Panc1 (cell line): Measurements from ENCODE around the gene PLAAT1. TPM values are rescaled to one million over a fixed set of nuclear protein-coding genes. Genes with fewer than 3 reads are reported as not detected.
A peak's percentile ranks its signal among the peaks of the same experiment; 100 is the strongest.

ENCODE experiments used
- ATAC-seq: fragments of 200-7000 bp; cut with Tn5 transposase; 2 replicates; pipeline ENCODE4 v1.9.1; 2020; ENCODE audit warnings: mild to moderate bottlenecking, moderate library complexity
- BruUV-seq: library from RNA; stranded (reverse); fragments of 400-500 nt; replicated peaks from 2 replicates; lab custom pipeline; 2021; lab: Mats Ljungman, UMichigan
- CTCF ChIA-PET: fragments of 300-600 bp; sonication (Branson Sonifier 250); formaldehyde crosslinking; loops from one replicate; lab custom pipeline; 2022; ENCODE audit warnings: antibody characterized with exemption; lab: Charles Lee
- POLR2A ChIA-PET: fragments of 300-600 bp; sonication (Branson Sonifier 250); formaldehyde crosslinking; loops from one replicate; lab custom pipeline; 2022; ENCODE audit warnings: antibody characterized with exemption; lab: Charles Lee
- DNase-seq: peaks from one replicate; pipeline ENCODE4 v3.0.0-alpha.2; 2010; ENCODE audit warnings: low read depth, low spot score
- H3K27ac ChIP-seq: 2 replicates; pipeline ENCODE4 v1.5.1; 2011; ENCODE audit warnings: mild to moderate bottlenecking, low read length, inconsistent platforms
- H3K27me3 ChIP-seq: fragments of 200-500 bp; sonication (Bioruptor generic); 2 replicates; pipeline ENCODE4 v1.6.0; 2014; ENCODE audit warnings: low read length, inconsistent platforms; ENCODE audit not compliant: control insufficient read depth, insufficient read depth
- H3K36me3 ChIP-seq: fragments of 200-500 bp; sonication (Bioruptor generic); 2 replicates; pipeline ENCODE4 v1.5.1; 2014; ENCODE audit warnings: inconsistent platforms, mild to moderate bottlenecking, low read length, moderate library complexity; ENCODE audit not compliant: control insufficient read depth, insufficient read depth
- H3K4me1 ChIP-seq: 2 replicates; pipeline ENCODE4 v1.5.1; 2011; ENCODE audit warnings: inconsistent platforms, mild to moderate bottlenecking, low read length, moderate library complexity; ENCODE audit not compliant: control insufficient read depth, insufficient read depth
- H3K4me3 ChIP-seq, 2 experiments: 2 replicates each; pipeline ENCODE4 v1.5.1; 2011 to 2012; ENCODE audit warnings: low read depth in 2 of 2, low read length in 2 of 2, mild to moderate bottlenecking in 2 of 2, inconsistent platforms in 1 of 2, moderate library complexity in 1 of 2
- H3K9me3 ChIP-seq: fragments of 200-500 bp; sonication (Bioruptor generic); 2 replicates; pipeline ENCODE4 v1.5.1; 2014; ENCODE audit warnings: low read depth, mild to moderate bottlenecking, inconsistent platforms, low read length, moderate library complexity; ENCODE audit not compliant: control insufficient read depth, insufficient read depth
- CTCF ChIP-seq: fragments of 450-650 bp; IDR thresholded peaks from 2 replicates; pipeline ENCODE4 v1.5.1; 2017; ENCODE audit warnings: mild to moderate bottlenecking
- POLR2AphosphoS5 ChIP-seq: IDR thresholded peaks from 2 replicates; pipeline ENCODE4 v1.6.1; 2012; ENCODE audit warnings: mild to moderate bottlenecking, low read depth, low read length, moderate library complexity
- SIN3A ChIP-seq: IDR thresholded peaks from 2 replicates; pipeline ENCODE4 v1.6.1; 2012; ENCODE audit warnings: low read depth, mild to moderate bottlenecking, low read length, moderate library complexity, borderline replicate concordance; ENCODE audit not compliant: insufficient read depth
- TCF7L2 ChIP-seq: IDR thresholded peaks from 2 replicates; pipeline ENCODE4 v1.6.1; 2011; ENCODE audit warnings: mild to moderate bottlenecking, low read depth, low read length, inconsistent platforms
- in situ Hi-C: cut with HindIII; loops from 2 replicates; pipeline ENCODE4 v1.10.0; 2016; ENCODE audit warnings: low sequenced_read_pairs, low pct_unique_long_range_greater_than_20kb
- intact Hi-C: fragments of 100-400 bp; cut with micrococcal nuclease; formaldehyde crosslinking; loops from one replicate; pipeline ENCODE4 v1.10.0; 2022; ENCODE audit not compliant: unreplicated experiment
- total RNA-seq: library from RNA; stranded (reverse); gene quantifications from one replicate; pipeline ENCODE4 v1.2.1, GENCODE V29; 2021; ENCODE audit not compliant: unreplicated experiment
- TF ChIP-seq, protein P1 (sequence below), 2 experiments: IDR thresholded peaks; 2 replicates each; pipeline ENCODE4 v1.6.1; 2011 to 2012; ENCODE audit warnings: low read depth in 2 of 2, control low read depth in 1 of 2, low read length in 1 of 2, mild to moderate bottlenecking in 1 of 2, moderate library complexity in 1 of 2; ENCODE audit not compliant: insufficient read depth in 1 of 2

The PLAAT1 gene
- total RNA-seq, 1 experiment from 2014 or later = 3.9 TPM

- CTCF ChIA-PET = no interaction called here
- Histone ChIP-seq H3K9me3 (no peaks in the 10 kb centered on the region; the same call in 1 of the 2 replicates), H3K27ac (no peak overlapping the region), H3K36me3 (no peaks in the 10 kb centered on the region), H3K4me3 (no peak overlapping the region), H3K27me3 (no peaks in the 10 kb centered on the region), H3K4me1 (no peaks in the 10 kb centered on the region)
- in situ Hi-C loops = no loop called here
- no TSS peak for BruUV-seq
- DNase-seq (no peak), ATAC-seq (no peak)
- POLR2A ChIA-PET = no interaction called here
- TF ChIP-seq TCF7L2 = no peak
- TF ChIP-seq POLR2AphosphoS5 = no peak
- TF ChIP-seq CTCF = no peak
- TF ChIP-seq, protein P1, sequence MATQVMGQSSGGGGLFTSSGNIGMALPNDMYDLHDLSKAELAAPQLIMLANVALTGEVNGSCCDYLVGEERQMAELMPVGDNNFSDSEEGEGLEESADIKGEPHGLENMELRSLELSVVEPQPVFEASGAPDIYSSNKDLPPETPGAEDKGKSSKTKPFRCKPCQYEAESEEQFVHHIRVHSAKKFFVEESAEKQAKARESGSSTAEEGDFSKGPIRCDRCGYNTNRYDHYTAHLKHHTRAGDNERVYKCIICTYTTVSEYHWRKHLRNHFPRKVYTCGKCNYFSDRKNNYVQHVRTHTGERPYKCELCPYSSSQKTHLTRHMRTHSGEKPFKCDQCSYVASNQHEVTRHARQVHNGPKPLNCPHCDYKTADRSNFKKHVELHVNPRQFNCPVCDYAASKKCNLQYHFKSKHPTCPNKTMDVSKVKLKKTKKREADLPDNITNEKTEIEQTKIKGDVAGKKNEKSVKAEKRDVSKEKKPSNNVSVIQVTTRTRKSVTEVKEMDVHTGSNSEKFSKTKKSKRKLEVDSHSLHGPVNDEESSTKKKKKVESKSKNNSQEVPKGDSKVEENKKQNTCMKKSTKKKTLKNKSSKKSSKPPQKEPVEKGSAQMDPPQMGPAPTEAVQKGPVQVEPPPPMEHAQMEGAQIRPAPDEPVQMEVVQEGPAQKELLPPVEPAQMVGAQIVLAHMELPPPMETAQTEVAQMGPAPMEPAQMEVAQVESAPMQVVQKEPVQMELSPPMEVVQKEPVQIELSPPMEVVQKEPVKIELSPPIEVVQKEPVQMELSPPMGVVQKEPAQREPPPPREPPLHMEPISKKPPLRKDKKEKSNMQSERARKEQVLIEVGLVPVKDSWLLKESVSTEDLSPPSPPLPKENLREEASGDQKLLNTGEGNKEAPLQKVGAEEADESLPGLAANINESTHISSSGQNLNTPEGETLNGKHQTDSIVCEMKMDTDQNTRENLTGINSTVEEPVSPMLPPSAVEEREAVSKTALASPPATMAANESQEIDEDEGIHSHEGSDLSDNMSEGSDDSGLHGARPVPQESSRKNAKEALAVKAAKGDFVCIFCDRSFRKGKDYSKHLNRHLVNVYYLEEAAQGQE (IDR thresholded peaks at IDR 0.05; ENCODE audit: insufficient read depth in 1 of 2, low read depth in 2 of 2, low read length in 1 of 2) = no peak
- TF ChIP-seq SIN3A = no peak
- intact Hi-C loops = no loop called here
Measured at GRCh38 chr3:193295985-193296384, 55.0 kb downstream of the PLAAT1 start.

DNA sequence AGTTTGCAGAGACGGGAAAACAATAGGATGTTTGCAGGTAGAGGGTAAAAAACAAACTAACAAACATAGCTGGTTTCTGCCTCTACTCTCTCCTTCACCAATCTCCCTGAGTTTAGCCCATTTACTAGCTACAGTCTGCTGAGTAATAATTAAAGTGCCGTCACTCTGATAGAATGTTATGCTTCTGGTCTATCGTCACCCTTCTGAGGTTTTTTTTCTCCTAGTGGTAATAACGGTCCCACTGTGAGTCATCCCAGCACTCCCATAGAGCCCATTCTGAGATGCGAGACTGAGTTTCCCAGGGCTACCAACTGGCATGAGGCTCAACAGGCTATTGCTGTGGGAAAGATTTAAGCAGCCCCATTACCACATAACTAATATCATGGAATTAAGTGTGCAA is 56.4 kb downstream of the PLAAT1 start:
- TF ChIP-seq, protein P1 (IDR thresholded peaks at IDR 0.05; ENCODE audit: insufficient read depth in 1 of 2, low read depth in 2 of 2, low read length in 1 of 2) = no peak
- TF ChIP-seq TCF7L2 = no peak
- TF ChIP-seq CTCF = no peak
- TF ChIP-seq POLR2AphosphoS5 = no peak
- no peak for TF ChIP-seq SIN3A
- no peak overlapping the region for H3K4me3 ChIP-seq
- H3K9me3 ChIP-seq = no peaks in the 10 kb centered on the region
- no peaks in the 10 kb centered on the region for H3K4me1 ChIP-seq
- no TSS peak for BruUV-seq
- no peaks in the 10 kb centered on the region for H3K27me3 ChIP-seq
- H3K27ac ChIP-seq = no peak overlapping the region
- no peaks in the 10 kb centered on the region for H3K36me3 ChIP-seq
- in situ Hi-C loops = no loop called here
- DNase-seq (peak; percentile 7), ATAC-seq (peak; percentile 51; the same call in 1 of the 2 replicates)
- POLR2A ChIA-PET = no interaction called here
- CTCF ChIA-PET = no interaction called here
- intact Hi-C loops = no loop called here
